NCI-H460 (cell line): ENCODE data around the gene TRAT1. TPM values are rescaled to one million over a fixed set of nuclear protein-coding genes. Genes with fewer than 3 reads are reported as not detected.

ENCODE experiments used
- DNase-seq: peaks from one replicate; pipeline ENCODE4 v3.0.0-alpha.2; 2016; ENCODE audit warnings: low read depth; ENCODE audit errors: extremely low read depth
- total RNA-seq: library from RNA; depleted of rRNA; stranded (reverse); fragments of >200 nt; shearing (Covaris generic); gene quantifications from 2 replicates; pipeline ENCODE4 v1.2.3, GENCODE V29; 2014; rRNA removed

Gene TRAT1
- total RNA-seq, 1 experiment from 2014 or later, result not detected

- no peak for DNase-seq
These were observed 26.5 kb downstream of the TRAT1 start for GRCh38 chr3:108849075-108849474.

GRCh38 chr3:108861401-108861800 lies 38.8 kb downstream of the TRAT1 start:
- DNase-seq, result no peak

DNA sequence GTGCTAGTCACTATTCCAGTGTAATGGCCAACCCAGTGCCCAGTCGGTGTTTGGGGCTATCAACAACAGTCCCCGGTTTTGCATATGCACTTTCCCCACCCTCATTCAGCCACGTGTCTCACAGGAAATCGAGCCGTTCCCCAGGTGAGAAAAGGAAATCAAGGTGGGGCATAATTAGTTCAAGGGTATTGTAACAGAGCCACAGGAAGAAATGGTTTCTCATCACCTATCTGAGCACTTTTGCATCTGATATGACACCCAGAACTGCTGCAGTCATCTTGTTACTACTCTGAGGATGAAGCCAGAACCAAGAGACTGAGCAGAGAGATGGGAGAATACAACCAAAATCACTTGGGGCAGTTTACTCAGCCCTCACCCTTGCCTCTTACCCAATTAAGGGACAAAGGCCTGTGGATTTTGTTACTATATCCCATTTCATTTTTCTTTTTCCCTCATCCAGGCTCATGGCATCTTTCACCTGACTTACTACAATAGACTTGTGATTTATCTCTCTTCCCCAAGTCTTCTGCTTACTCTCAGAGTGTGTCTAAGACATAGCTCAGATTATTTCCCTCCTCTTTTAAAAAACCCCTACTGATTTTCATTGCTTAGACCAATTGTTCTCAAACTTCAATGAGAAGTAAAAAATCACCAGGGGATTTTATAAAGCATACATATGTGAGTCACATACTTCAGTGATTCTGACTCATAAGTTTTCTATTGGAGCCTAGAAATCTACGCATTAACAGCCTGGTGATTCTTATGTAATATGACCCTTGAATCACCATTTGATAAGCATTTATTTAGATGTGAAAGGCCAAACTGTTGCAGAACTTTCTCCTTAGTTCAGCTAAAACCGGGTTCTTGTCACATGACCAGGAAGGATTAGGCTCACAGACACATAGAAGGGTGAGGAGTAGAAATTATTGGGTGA lies 40.5 kb downstream of the TRAT1 start:
- DNase-seq, result peak; percentile 83

DNA sequence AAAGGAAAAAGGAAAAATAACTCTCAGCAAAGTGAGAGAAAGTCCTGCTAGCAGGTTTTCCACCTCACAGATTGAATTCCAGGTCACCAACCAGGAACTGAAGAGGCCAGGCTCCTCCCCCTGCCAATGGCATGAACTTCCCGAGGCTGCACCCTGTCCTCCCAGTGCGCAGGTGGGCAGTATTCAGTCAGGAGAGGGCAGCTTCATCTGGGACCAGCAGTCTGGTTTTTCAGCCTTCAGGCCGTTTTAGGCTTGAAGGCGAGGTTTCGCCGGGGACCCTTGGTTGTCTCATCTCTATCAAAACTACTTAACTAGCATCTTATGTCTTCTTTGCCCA lies 41.2 kb downstream of the TRAT1 start:
- no peak for DNase-seq

- no peak for DNase-seq
These were observed 55.3 kb downstream of the TRAT1 start for GRCh38 chr3:108877901-108878300.

DNA sequence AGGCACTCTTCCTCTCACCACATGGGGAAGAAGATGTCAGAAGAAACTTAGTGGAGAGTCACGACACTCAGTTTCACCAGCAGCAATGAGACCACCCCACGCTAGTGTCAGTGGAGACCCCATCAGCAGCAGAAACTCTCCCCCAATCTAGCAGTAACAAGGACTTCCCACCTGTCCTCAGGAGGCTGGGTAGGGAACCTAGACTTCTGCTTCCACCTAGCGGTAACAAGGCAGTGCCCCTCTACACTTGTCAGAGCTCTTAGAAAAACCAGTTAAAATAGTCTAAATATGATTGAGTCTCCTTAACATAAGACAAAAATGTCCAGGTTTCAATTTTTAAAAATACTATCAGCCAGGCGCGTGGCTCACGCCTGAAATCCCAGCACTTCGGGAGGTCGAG lies 57.3 kb downstream of the TRAT1 start:
- DNase-seq, result no peak

DNA sequence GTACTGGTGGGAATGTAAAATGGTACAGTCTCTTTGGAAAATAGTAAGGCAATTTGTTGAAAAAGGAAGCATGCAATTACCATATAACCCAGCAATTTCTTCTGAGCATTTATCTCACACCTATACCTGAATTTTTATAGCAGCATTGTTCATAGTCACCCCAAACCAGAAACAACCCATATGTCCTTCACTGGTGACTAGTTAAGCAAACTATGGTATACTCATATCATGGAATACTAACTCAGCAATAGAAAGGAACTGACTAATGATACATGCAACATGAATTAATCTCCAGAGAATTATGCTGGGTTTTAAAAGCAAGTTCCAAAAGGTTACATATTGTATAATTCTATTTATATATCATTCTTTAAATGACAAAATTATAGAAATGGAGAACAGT lies 60.2 kb downstream of the TRAT1 start:
- DNase-seq, result no peak

- no peak for DNase-seq
These were observed 60.8 kb downstream of the TRAT1 start for GRCh38 chr3:108883373-108883772.

- DNase-seq, result no peak
These were observed 64.5 kb downstream of the TRAT1 start for GRCh38 chr3:108887121-108887520.

DNA sequence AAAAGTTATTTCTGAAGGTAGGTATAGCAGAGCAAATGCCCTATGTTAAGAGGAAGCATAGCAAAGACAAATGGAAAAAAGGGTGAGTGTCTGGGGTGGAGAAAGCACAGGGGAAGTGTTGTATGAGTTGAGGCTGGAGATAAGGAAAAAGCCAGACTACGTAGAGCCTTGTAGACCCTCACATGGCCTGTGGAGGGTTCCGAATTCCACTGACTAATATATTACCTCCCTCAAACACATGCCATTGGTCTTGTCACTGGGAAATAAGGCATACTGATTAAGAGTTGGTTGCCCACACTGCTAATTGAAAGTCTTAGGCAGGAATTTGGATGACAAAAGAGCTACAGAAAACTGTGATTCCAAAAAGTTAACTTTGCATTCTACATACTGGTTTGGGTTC lies 65.2 kb downstream of the TRAT1 start:
- no peak for DNase-seq

- no peak for DNase-seq
These were observed 69.2 kb downstream of the TRAT1 start for GRCh38 chr3:108891833-108892232.

- DNase-seq, result no peak
These were observed 72.4 kb downstream of the TRAT1 start for GRCh38 chr3:108894981-108895380.

DNA sequence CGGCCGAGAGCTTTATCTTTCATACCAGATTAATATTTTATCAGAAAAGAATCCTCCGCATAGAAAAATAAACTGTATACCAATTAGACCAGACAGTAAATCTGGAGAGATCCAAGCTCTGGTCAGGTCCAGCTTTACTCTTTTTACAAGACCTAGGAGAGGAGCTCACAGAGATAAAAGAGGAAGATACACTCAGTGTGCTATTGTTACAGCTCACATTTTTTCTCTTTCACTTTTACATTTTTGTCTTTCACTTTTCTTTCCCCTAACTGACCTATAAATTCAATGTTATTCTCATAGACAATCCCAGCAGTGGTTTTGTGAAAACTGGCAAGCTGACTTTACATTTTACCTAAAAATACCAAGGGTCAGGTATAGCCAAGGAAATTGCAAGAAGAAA lies 75.3 kb downstream of the TRAT1 start:
- DNase-seq, result no peak

- DNase-seq, result no peak
These were observed 76.9 kb downstream of the TRAT1 start for GRCh38 chr3:108899530-108899929.

Other genes starting within 250 kb of the TRAT1 start
- 18.2 and 21.9 TPM in 2 replicates for gene CIP2A, start 233.3 kb upstream of the TRAT1 start, total RNA-seq
- 5.8 and 6.2 TPM in 2 replicates for gene DZIP3, start 233.1 kb upstream of the TRAT1 start, total RNA-seq
- gene RETNLB, start 65.4 kb upstream of the TRAT1 start, total RNA-seq, result not detected in 2 replicates
- not detected in 2 replicates for gene GUCA1C, start 131.1 kb downstream of the TRAT1 start, total RNA-seq